NCI-H2196 (cell line): Measurements from ENCODE around the gene RPRM.
"Not testable (repeated sequence)": the region's sequence is repeated elsewhere in the genome, so short reads cannot be mapped to it uniquely, and the experiment has no call there.

Source experiments
- DNase-seq: peaks from one replicate; lab custom pipeline; 2025; ENCODE audit not compliant: unreplicated experiment; lab: John Stamatoyannopoulos, UW

The RPRM gene

DNA sequence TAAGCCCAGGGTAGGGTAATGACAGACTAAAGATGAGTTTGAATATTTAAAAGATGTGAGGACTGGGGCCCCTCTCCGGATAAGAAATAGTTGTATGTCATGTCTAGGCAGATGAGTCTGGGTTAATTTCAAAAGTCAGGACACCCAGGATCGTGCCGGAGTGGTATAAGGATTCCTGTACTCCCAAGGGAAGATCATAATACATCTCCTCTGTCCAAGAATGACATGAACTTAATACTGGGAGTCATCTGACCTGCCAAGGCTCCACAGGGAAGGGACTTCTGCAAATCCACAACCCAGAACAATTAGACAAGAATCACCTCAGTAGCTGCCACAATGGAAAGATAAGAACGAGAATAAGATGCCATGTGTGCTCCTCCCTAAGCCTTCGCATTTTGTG lies 17.1 kb downstream of the RPRM start:
- DNase-seq, result no peak

- no peak for DNase-seq
Observed at GRCh38 chr2:153455861-153456260, 22.7 kb downstream of the RPRM start.

- DNase-seq, result no peak
Observed at GRCh38 chr2:153455403-153455802, 23.2 kb downstream of the RPRM start.

DNA sequence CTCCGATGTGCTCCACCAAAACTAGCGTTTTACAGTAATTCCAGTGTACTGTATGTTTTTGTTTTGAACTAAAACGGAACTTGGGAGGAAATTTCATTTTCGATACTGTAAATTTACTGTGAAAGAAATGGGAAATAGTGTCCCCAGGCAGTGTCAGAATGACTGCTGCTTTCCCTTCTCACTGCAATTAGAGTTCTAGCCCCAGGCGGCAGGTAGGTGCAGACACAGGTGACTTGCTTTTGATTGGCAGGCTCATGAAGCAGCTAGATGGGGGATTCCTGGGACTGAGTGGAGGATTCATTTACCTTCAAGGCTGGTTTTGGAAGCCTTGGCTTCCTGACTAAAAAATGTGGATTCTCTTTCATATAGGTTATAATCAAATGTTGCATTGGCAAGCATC lies 27.0 kb downstream of the RPRM start:
- no peak for DNase-seq

DNA sequence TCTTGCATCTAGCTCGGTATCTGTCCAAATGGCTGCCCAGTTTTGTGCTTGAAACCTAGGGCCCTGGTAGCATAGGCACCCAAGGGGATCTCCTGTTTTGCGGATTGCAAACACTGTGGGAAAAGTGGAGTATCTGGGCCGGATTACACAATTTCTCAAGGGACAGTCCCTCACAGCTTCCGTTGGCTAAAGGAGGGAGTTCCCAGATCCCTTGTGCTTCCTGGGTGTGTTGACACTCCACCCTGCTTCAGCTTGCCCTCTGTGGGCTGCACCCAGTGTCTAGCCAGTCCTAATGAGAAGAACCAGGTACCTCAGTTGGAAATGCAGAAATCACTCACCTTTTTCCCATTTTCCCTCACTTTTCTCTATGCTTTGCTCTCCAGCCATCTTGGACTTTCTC lies 35.5 kb downstream of the RPRM start:
- DNase-seq, result no peak

GRCh38 chr2:153442616-153443015 lies 35.9 kb downstream of the RPRM start:
- not testable (repeated sequence) for DNase-seq

DNA sequence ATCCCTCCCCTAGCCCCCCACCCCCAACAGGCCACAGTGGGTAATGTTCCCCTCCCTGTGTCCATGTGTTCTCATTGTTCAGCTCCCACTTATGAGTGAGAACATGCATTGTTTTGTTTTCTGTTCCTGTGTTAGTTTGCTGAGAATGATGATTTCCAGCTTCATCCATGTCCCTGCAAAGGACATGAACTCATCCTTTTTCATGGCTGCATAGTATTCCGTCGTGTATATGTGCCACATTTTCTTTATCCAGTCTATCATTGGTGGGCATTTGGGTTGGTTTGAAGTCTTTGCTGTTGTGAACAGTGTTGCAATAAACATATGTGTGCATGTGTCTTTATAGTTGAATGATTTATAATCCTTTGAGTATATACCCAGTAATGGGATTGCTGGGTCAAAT lies 38.5 kb downstream of the RPRM start:
- not testable (repeated sequence) for DNase-seq

DNA sequence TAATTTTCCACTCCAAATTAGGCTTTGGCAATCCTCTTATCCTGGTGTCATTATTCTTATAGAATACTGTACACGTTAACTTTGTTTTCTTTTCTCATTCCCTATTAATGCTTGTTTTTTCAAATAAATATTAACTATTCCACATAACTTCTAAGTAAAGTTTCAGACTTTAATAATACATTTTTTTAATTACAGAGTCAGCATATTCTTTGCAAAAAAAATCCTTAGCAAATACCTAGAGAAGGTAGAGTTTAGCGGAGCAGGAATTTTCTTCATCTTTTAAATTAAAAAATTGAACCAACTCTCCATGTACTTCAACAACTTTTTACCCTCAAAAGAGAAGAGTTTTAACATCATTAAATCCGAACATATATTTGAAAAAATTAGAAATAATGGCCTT lies 45.2 kb downstream of the RPRM start:
- no peak for DNase-seq

DNA sequence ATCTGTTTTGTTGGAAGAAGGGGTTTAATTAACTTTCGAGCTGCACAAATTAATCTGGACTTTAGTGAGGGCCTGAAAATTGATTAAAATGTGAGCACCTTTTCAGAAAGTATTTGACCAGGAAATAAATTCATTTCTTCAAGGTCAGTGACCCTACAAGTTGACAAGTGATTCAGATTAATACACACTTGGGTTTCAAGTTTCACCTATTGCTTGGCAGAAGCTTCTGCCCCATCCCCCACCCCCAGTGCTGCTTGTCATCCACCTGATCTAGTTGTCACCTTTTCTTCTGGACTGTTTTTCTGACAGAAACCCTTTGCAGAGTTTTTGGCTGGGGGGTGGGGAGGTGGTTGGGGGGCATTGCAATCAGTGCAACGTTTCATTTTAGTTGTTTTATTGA lies 46.2 kb downstream of the RPRM start:
- no peak for DNase-seq

DNA sequence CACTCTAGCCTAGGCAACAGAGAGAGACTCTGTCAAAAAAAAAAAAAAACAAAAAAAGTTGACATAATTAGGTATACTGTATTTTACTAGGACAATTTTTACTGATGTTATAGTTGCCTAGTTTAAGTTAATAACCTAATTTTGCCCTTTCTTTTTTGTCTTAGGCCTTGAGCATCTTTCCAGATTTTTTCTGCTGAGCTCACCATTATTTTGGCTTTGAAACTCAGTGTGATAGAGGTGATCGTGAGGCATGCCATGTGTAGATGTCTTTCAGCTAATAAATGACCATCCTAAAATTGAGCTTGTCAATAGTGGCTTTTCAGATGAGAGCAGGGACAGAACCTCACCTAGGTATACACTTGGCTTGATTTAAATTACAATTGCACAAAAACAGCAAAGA lies 47.4 kb downstream of the RPRM start:
- DNase-seq, result no peak
